Suprapubic skin (tissue), 4 donors: ENCODE measurements around the gene ARRDC3. TPM values are rescaled to one million over a fixed set of nuclear protein-coding genes. Genes with fewer than 3 reads are reported as not detected.

Experiments used
- DNase-seq, 2 donors: peaks; one replicate each; pipeline ENCODE4 v3.0.0-alpha.2; 2019; ENCODE audit warnings: low spot score in 2 of 2
- H3K27ac ChIP-seq: fragments of 200-600 bp; sonication (generic); one replicate; pipeline ENCODE4 v1.5.1; 2019
- H3K27me3 ChIP-seq: fragments of 200-600 bp; sonication (generic); one replicate; pipeline ENCODE4 v1.5.1; 2019
- H3K36me3 ChIP-seq: fragments of 200-600 bp; sonication (generic); one replicate; pipeline ENCODE4 v1.5.1; 2019
- H3K4me1 ChIP-seq: fragments of 200-600 bp; sonication (generic); one replicate; pipeline ENCODE4 v1.5.1; 2019
- H3K4me3 ChIP-seq: fragments of 200-600 bp; sonication (generic); one replicate; pipeline ENCODE4 v1.5.1; 2019; ENCODE audit warnings: mild to moderate bottlenecking
- H3K9me3 ChIP-seq: fragments of 200-600 bp; sonication (generic); one replicate; pipeline ENCODE4 v1.5.1; 2019
- CTCF ChIP-seq, 2 donors: fragments of 200-600 bp in 1 of 2; fragments of 450-650 bp in 1 of 2; sonication (generic) in 1 of 2; IDR thresholded peaks; one replicate each; pipeline ENCODE4 v1.5.1; 2016 to 2019; ENCODE audit warnings: antibody characterized with exemption in 2 of 2, mild to moderate bottlenecking in 1 of 2, moderate library complexity in 1 of 2
- EP300 ChIP-seq: sonication (generic); formaldehyde crosslinking; IDR thresholded peaks from one replicate; pipeline ENCODE4 v1.6.1; 2017; ENCODE audit warnings: antibody characterized with exemption
- POLR2A ChIP-seq, 2 donors: fragments of 450-650 bp; IDR thresholded peaks; one replicate each; pipeline ENCODE4 v1.6.1; 2017; ENCODE audit warnings: antibody characterized with exemption in 2 of 2, mild to moderate bottlenecking in 2 of 2, moderate library complexity in 2 of 2
- POLR2AphosphoS5 ChIP-seq, 3 donors: sonication (generic); formaldehyde crosslinking; IDR thresholded peaks; one replicate each; pipeline ENCODE4 v1.6.1; 2017; ENCODE audit warnings: antibody characterized with exemption in 3 of 3
- WGBS: methylation state at CpG from one replicate; pipeline ENCODE4 v1.1.5; 2018; 5-methylcytosine and 5-hydroxymethylcytosine counted together
- total RNA-seq, 4 donors: library from RNA; depleted of rRNA; stranded (reverse); fragments of >200 nt; gene quantifications; one replicate each; pipeline ENCODE4 v1.1.0, GENCODE V29; 2016

ARRDC3 gene
- total RNA-seq, 4 donors from 2014 or later: 30.1 to 84.4 (median 49.6) TPM

GRCh38 chr5:91420879-91421278, 37.8 kb upstream of the ARRDC3 start:
- Histone ChIP-seq H3K27ac (no peak overlapping the region), H3K4me1 (no peaks in the 10 kb centered on the region), H3K9me3 (no peaks in the 10 kb centered on the region), H3K4me3 (no peak overlapping the region), H3K36me3 (no peaks in the 10 kb centered on the region), H3K27me3 (no peaks in the 10 kb centered on the region)
- no peak for DNase-seq
- 50% methylated on average over 3 of the region's 3 CpGs for WGBS
- TF ChIP-seq POLR2AphosphoS5 (IDR thresholded peaks at IDR 0.05) (no peak), EP300 (no peak), CTCF (IDR thresholded peaks at IDR 0.05) (no peak), POLR2A (IDR thresholded peaks at IDR 0.05) (no peak)

- H3K4me3 ChIP-seq: no peak overlapping the region
- no peaks in the 10 kb centered on the region for H3K36me3 ChIP-seq
- H3K27ac ChIP-seq: no peak overlapping the region
- no peaks in the 10 kb centered on the region for H3K27me3 ChIP-seq
- TF ChIP-seq EP300: no peak
- TF ChIP-seq CTCF (IDR thresholded peaks at IDR 0.05): peak; percentile 47 to 66
- TF ChIP-seq POLR2A (IDR thresholded peaks at IDR 0.05): no peak
- no peak for TF ChIP-seq POLR2AphosphoS5 (IDR thresholded peaks at IDR 0.05)
- DNase-seq: peak; percentile 75 to 81
- 54% methylated on average over 9 of the region's 9 CpGs for WGBS
- H3K9me3 ChIP-seq: no peaks in the 10 kb centered on the region
- no peaks in the 10 kb centered on the region for H3K4me1 ChIP-seq
Observed at GRCh38 chr5:91419571-91420537, 36.7 kb upstream of the ARRDC3 start.

GRCh38 chr5:91419136-91419535, 36.0 kb upstream of the ARRDC3 start:
- Histone ChIP-seq H3K27me3 (no peaks in the 10 kb centered on the region), H3K4me1 (no peaks in the 10 kb centered on the region), H3K27ac (no peak overlapping the region), H3K9me3 (no peaks in the 10 kb centered on the region), H3K36me3 (no peaks in the 10 kb centered on the region), H3K4me3 (no peak overlapping the region)
- DNase-seq: no peak
- no peak for TF ChIP-seq CTCF (IDR thresholded peaks at IDR 0.05)
- TF ChIP-seq POLR2AphosphoS5 (IDR thresholded peaks at IDR 0.05): no peak
- no peak for TF ChIP-seq POLR2A (IDR thresholded peaks at IDR 0.05)
- TF ChIP-seq EP300: no peak
- WGBS: 72% methylated on average over 1 of the region's 1 CpG

- Histone ChIP-seq H3K4me1 (no peaks in the 10 kb centered on the region), H3K27ac (no peak overlapping the region), H3K4me3 (no peak overlapping the region), H3K9me3 (no peaks in the 10 kb centered on the region), H3K27me3 (no peaks in the 10 kb centered on the region), H3K36me3 (no peaks in the 10 kb centered on the region)
- DNase-seq: no peak
- TF ChIP-seq EP300: no peak
- no peak for TF ChIP-seq POLR2AphosphoS5 (IDR thresholded peaks at IDR 0.05)
- no peak for TF ChIP-seq POLR2A (IDR thresholded peaks at IDR 0.05)
- TF ChIP-seq CTCF (IDR thresholded peaks at IDR 0.05): no peak
Observed at GRCh38 chr5:91418158-91418557, 35.0 kb upstream of the ARRDC3 start.

- Histone ChIP-seq H3K27me3 (no peaks in the 10 kb centered on the region), H3K4me3 (no peak overlapping the region), H3K36me3 (no peaks in the 10 kb centered on the region), H3K4me1 (no peaks in the 10 kb centered on the region), H3K9me3 (no peaks in the 10 kb centered on the region), H3K27ac (no peak overlapping the region)
- WGBS: 89% methylated on average over 3 of the region's 3 CpGs
- TF ChIP-seq POLR2A (IDR thresholded peaks at IDR 0.05) (no peak), POLR2AphosphoS5 (IDR thresholded peaks at IDR 0.05) (no peak), EP300 (no peak), CTCF (IDR thresholded peaks at IDR 0.05) (no peak)
- no peak for DNase-seq
Observed at GRCh38 chr5:91417219-91417618, 34.1 kb upstream of the ARRDC3 start.
